ENCODE data around the gene SBK3.

Gene SBK3

GRCh38 chr19:55559684-55560083 lies 14.3 kb upstream of the SBK3 start:
- no peak overlapping the region for H3K4me3 ChIP-seq (ENCODE audit: low read length)
- no peaks in the 10 kb centered on the region for H3K9me2 ChIP-seq (replicated peaks; ENCODE audit: insufficient read depth, low read length)
- no peak overlapping the region for H3K4me2 ChIP-seq (ENCODE audit: low read depth, low read length)
- H3K4me1 ChIP-seq (ENCODE audit: low read length), result no peaks in the 10 kb centered on the region
- no peaks in the 10 kb centered on the region for H3K9me3 ChIP-seq (replicated peaks; ENCODE audit: insufficient read depth, low read length)
- H3F3A ChIP-seq (ENCODE audit: insufficient read depth, low read length), result no peaks in the 10 kb centered on the region
- H3K36me3 ChIP-seq (replicated peaks; ENCODE audit: insufficient read depth, low read length), result no peaks in the 10 kb centered on the region
- no peaks in the 10 kb centered on the region for H4K20me1 ChIP-seq (ENCODE audit: insufficient read depth, low read length)
- no peak overlapping the region for H3K27ac ChIP-seq (ENCODE audit: low read length)
- TF ChIP-seq EZH2 (optimal IDR thresholded peaks at IDR 0.05; ENCODE audit: low read depth, low read length), result no peak
- no peak for TF ChIP-seq EZH2phosphoT487 (IDR thresholded peaks at IDR 0.05; ENCODE audit: low read length)
- no peak for TF ChIP-seq CTCF (IDR thresholded peaks at IDR 0.05; ENCODE audit: low read length)
- no peak overlapping the region for H2AFZ ChIP-seq (ENCODE audit: low read length)
- no peak overlapping the region for H3K9ac ChIP-seq (ENCODE audit: low read length)
- H3K79me2 ChIP-seq (ENCODE audit: low read length), result no peaks in the 10 kb centered on the region
- peaks cover 88% of the 10 kb centered on the region for H3K27me3 ChIP-seq (replicated peaks; ENCODE audit: insufficient read depth, low read length)
- DNase-seq, result no peak

GRCh38 chr19:55554741-55555152 lies 9.4 kb upstream of the SBK3 start:
- H3K27ac ChIP-seq (ENCODE audit: low read length), result no peak overlapping the region
- H3K9me3 ChIP-seq (replicated peaks; ENCODE audit: insufficient read depth, low read length), result no peaks in the 10 kb centered on the region
- peaks cover 92% of the 10 kb centered on the region for H3K27me3 ChIP-seq (replicated peaks; ENCODE audit: insufficient read depth, low read length)
- no peak overlapping the region for H3K4me2 ChIP-seq (ENCODE audit: low read depth, low read length)
- H4K20me1 ChIP-seq (ENCODE audit: insufficient read depth, low read length), result no peaks in the 10 kb centered on the region
- H3K79me2 ChIP-seq (ENCODE audit: low read length), result no peaks in the 10 kb centered on the region
- no peaks in the 10 kb centered on the region for H3K36me3 ChIP-seq (replicated peaks; ENCODE audit: insufficient read depth, low read length)
- H2AFZ ChIP-seq (ENCODE audit: low read length), result no peak overlapping the region
- H3K9me2 ChIP-seq (replicated peaks; ENCODE audit: insufficient read depth, low read length), result no peaks in the 10 kb centered on the region
- DNase-seq, result no peak
- no peaks in the 10 kb centered on the region for H3F3A ChIP-seq (ENCODE audit: insufficient read depth, low read length)
- H3K9ac ChIP-seq (ENCODE audit: low read length), result no peak overlapping the region
- no peak for TF ChIP-seq EZH2phosphoT487 (IDR thresholded peaks at IDR 0.05; ENCODE audit: low read length)
- no peak for TF ChIP-seq EZH2 (optimal IDR thresholded peaks at IDR 0.05; ENCODE audit: low read depth, low read length)
- no peak for TF ChIP-seq CTCF (IDR thresholded peaks at IDR 0.05; ENCODE audit: low read length)
- H3K4me1 ChIP-seq (ENCODE audit: low read length), result no peaks in the 10 kb centered on the region
- H3K4me3 ChIP-seq (ENCODE audit: low read length), result no peak overlapping the region

- H4K20me1 ChIP-seq (ENCODE audit: insufficient read depth, low read length), result no peaks in the 10 kb centered on the region
- no peak overlapping the region for H3K9ac ChIP-seq (ENCODE audit: low read length)
- H3K9me3 ChIP-seq (replicated peaks; ENCODE audit: insufficient read depth, low read length), result no peaks in the 10 kb centered on the region
- H3K27me3 ChIP-seq (replicated peaks; ENCODE audit: insufficient read depth, low read length), result peaks cover 92% of the 10 kb centered on the region
- TF ChIP-seq CTCF (IDR thresholded peaks at IDR 0.05; ENCODE audit: low read length) (no peak), EZH2 (optimal IDR thresholded peaks at IDR 0.05; ENCODE audit: low read depth, low read length) (no peak), EZH2phosphoT487 (IDR thresholded peaks at IDR 0.05; ENCODE audit: low read length) (no peak)
- H3K36me3 ChIP-seq (replicated peaks; ENCODE audit: insufficient read depth, low read length), result no peaks in the 10 kb centered on the region
- no peaks in the 10 kb centered on the region for H3K79me2 ChIP-seq (ENCODE audit: low read length)
- H3K9me2 ChIP-seq (replicated peaks; ENCODE audit: insufficient read depth, low read length), result no peaks in the 10 kb centered on the region
- H3F3A ChIP-seq (ENCODE audit: insufficient read depth, low read length), result no peaks in the 10 kb centered on the region
- H3K27ac ChIP-seq (ENCODE audit: low read length), result no peak overlapping the region
- H3K4me2 ChIP-seq (ENCODE audit: low read depth, low read length), result no peak overlapping the region
- H3K4me3 ChIP-seq (ENCODE audit: low read length), result no peak overlapping the region
- H2AFZ ChIP-seq (ENCODE audit: low read length), result no peak overlapping the region
- no peak for DNase-seq
- H3K4me1 ChIP-seq (ENCODE audit: low read length), result no peaks in the 10 kb centered on the region
These were observed 9.0 kb upstream of the SBK3 start for GRCh38 chr19:55554302-55554701.
